GM12891 (cell line): ENCODE measurements around the gene TRPM5.

Experiments used
- PAX5 ChIP-seq: IDR thresholded peaks from 2 replicates; pipeline ENCODE4 v1.6.1; 2011; ENCODE audit warnings: low read length, moderate library complexity, mild to moderate bottlenecking; ENCODE audit not compliant: insufficient read depth, severe bottlenecking
- POLR2A ChIP-seq: IDR thresholded peaks from 2 replicates; pipeline ENCODE4 v1.6.1; 2011; ENCODE audit warnings: low read depth, low read length, control low read depth
- POLR2AphosphoS5 ChIP-seq: IDR thresholded peaks from 2 replicates; pipeline ENCODE4 v1.6.1; 2011; ENCODE audit warnings: low read depth, low read length, control low read depth
- POU2F2 ChIP-seq: IDR thresholded peaks from 2 replicates; pipeline ENCODE4 v1.6.1; 2011; ENCODE audit warnings: low read depth, mild to moderate bottlenecking, control low read depth, low read length, moderate library complexity
- SPI1 ChIP-seq: IDR thresholded peaks from 2 replicates; pipeline ENCODE4 v1.6.1; 2011; ENCODE audit warnings: low read depth, low read length, control low read depth
- TAF1 ChIP-seq: IDR thresholded peaks from 2 replicates; pipeline ENCODE4 v1.6.1; 2011; ENCODE audit warnings: low read depth, low read length, control low read depth

GRCh38 chr11:2406878-2407410 is 37.4 kb downstream of the TRPM5 start:
- TF ChIP-seq TAF1: no peak
- no peak for TF ChIP-seq POLR2A
- TF ChIP-seq POLR2AphosphoS5: no peak
- TF ChIP-seq PAX5: no peak
- no peak for TF ChIP-seq POU2F2
- no peak for TF ChIP-seq SPI1
